ENCODE data around the gene B4GALNT1.
A peak's percentile ranks its signal among the peaks of the same experiment; 100 is the strongest.
"Not testable (repeated sequence)": the region's sequence is repeated elsewhere in the genome, so short reads cannot be mapped to it uniquely, and the experiment has no call there.

B4GALNT1 gene

GRCh38 chr12:57620936-57621496 lies 12.0 kb downstream of the B4GALNT1 start:
- H3K4me3 ChIP-seq (ENCODE audit: low read length), result peak overlapping the region; percentile 35
- no peak for TF ChIP-seq CTCF (conservative IDR thresholded peaks at IDR 0.05; ENCODE audit: low read depth, low read length)
- no peak for DNase-seq (ENCODE audit: low read depth)

- TF ChIP-seq CTCF (conservative IDR thresholded peaks at IDR 0.05; ENCODE audit: low read depth, low read length), result no peak
- no peak for DNase-seq (ENCODE audit: low read depth)
- no peak overlapping the region for H3K4me3 ChIP-seq (ENCODE audit: low read length)
Observed at GRCh38 chr12:57620245-57620935, 12.6 kb downstream of the B4GALNT1 start.

GRCh38 chr12:57619434-57620244 lies 13.4 kb downstream of the B4GALNT1 start:
- no peak for TF ChIP-seq CTCF (conservative IDR thresholded peaks at IDR 0.05; ENCODE audit: low read depth, low read length)
- no peak for DNase-seq (ENCODE audit: low read depth)
- no peak overlapping the region for H3K4me3 ChIP-seq (ENCODE audit: low read length)

GRCh38 chr12:57618966-57619433 lies 14.0 kb downstream of the B4GALNT1 start:
- no peak overlapping the region for H3K4me3 ChIP-seq (ENCODE audit: low read length)
- no peak for TF ChIP-seq CTCF (conservative IDR thresholded peaks at IDR 0.05; ENCODE audit: low read depth, low read length)

GRCh38 chr12:57618431-57618830 lies 14.6 kb downstream of the B4GALNT1 start:
- H3K4me3 ChIP-seq (ENCODE audit: low read length); DNase-seq (ENCODE audit: low read depth): not testable (repeated sequence)

More at GRCh38 chr12:57618966-57619433, 14.0 kb downstream of the B4GALNT1 start:
- DNase-seq (ENCODE audit: low read depth), result no peak

GRCh38 chr12:57617942-57618341 lies 15.1 kb downstream of the B4GALNT1 start:
- no peak for DNase-seq (ENCODE audit: low read depth)
- H3K4me3 ChIP-seq (ENCODE audit: low read length), result no peak overlapping the region
- no peak for TF ChIP-seq CTCF (conservative IDR thresholded peaks at IDR 0.05; ENCODE audit: low read depth, low read length)

GRCh38 chr12:57616383-57617101 lies 16.5 kb downstream of the B4GALNT1 start:
- no peak for DNase-seq (ENCODE audit: low read depth)
- no peak overlapping the region for H3K4me3 ChIP-seq (ENCODE audit: low read length)
- TF ChIP-seq CTCF (conservative IDR thresholded peaks at IDR 0.05; ENCODE audit: low read depth, low read length), result no peak

Measured in retinal pigment epithelial cell (primary cell).